T-helper 1 cell treated with Interleukin-12 subunit alpha and Interleukin-12 subunit beta and Interleukin-4 antibody, amounts not matched to agents 30 ng/mL and 1 ng/mL, for 36 hours (primary cell): ENCODE results near the gene LILRB5. TPM values are rescaled to one million over a fixed set of nuclear protein-coding genes. Genes with fewer than 3 reads are reported as not detected.
"Not testable (repeated sequence)": the region's sequence is repeated elsewhere in the genome, so short reads cannot be mapped to it uniquely, and the experiment has no call there.

Experiments used
- intact Hi-C: fragments of 100-400 bp; cut with micrococcal nuclease; formaldehyde crosslinking; loops from one replicate; pipeline ENCODE4 v1.15.1; 2024
- total RNA-seq: library from RNA; stranded (reverse); gene quantifications from 2 replicates; pipeline ENCODE4 v1.2.3, GENCODE V29; 2022

Gene LILRB5
- total RNA-seq, 1 donor from 2014 or later = not detected

DNA sequence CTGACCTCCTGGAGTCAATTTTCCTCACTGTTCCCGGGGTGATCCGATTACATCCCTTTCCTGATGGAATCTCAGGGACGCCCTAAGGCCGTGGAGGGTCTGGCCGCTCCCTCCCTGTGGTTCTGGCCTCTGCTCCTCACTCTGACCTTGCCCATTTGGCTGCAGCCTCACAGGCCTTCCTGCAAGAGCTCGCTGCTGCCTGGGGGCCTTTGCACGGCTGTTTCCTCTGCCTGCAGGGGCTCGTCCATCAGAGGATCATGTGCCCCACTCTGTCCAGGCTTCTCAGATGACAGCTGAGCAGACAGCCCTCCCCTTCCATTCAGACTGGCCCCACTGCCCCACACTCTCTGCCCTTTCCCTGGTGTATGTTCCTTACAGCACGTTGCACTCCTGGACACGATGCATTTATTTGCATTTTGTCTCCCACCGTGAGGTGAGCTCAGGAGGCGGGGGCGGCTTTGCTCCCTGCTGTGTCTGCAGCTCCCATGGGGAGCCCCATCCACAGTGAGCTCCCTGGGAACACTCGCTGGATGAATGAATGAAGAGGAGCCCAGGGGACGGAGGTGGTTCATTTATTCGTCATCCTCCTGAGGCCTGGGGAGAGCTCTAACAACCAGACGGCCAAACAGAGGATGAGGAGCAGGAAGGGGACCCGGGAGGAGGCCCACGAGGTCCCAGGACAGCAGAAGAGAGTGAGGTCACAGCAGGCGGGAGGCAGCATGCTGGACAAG is 39.4 kb downstream of the LILRB5 start:
- intact Hi-C loops = not testable (repeated sequence)

DNA sequence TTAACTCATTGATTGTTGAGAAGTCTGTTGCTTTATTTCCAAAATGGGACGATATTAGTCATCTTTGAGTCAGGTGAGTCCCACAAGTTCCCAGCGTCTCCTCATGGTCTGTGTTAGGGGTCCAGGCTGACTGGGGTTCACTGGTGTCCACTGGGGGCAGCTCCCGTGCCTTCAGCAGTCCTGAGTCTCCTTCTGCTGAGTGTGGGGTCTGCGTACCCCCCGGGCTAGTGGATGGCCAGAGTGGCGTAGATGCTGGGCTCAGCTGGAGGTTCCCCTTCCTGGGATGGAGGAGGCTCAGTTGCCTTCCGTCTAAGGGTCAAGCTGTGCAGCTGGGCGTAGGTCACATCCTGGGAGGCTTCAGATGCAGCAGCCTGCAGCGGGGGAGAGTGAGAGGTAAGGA is 40.2 kb downstream of the LILRB5 start:
- intact Hi-C loops = no loop called here

DNA sequence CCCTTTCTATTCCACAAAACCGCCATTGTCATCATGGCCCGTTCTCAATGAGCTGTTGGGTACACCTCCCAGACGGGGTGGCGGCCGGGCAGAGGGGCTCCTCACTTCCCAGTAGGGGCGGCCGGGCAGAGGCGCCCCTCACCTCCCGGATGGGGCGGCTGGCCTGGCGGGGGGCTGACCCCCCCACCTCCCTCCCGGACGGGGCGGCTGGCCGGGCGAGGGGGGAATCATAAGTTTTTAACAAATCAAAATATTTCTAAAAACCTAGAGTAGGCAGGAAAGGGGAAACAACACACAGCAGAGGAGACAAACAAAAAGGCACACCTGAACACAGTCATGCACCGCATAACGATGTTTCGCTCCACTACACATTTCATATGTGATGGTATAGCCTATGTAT is 42.3 kb downstream of the LILRB5 start:
- intact Hi-C loops = not testable (repeated sequence)

DNA sequence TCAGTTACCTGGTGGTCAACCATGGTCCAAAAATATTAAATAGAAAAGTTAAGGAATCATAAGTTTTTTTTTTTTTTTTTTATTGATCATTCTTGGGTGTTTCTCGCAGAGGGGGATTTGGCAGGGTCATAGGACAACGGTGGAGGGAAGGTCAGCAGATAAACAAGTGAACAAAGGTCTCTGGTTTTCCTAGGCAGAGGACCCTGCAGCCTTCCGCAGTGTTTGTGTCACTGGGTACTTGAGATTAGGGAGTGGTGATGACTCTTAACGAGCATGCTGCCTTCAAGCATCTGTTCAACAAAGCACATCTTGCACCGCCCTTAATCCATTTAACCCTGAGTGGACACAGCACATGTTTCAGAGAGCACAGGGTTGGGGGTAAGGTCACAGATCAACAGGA is 42.9 kb downstream of the LILRB5 start:
- intact Hi-C loops = not testable (repeated sequence)

DNA sequence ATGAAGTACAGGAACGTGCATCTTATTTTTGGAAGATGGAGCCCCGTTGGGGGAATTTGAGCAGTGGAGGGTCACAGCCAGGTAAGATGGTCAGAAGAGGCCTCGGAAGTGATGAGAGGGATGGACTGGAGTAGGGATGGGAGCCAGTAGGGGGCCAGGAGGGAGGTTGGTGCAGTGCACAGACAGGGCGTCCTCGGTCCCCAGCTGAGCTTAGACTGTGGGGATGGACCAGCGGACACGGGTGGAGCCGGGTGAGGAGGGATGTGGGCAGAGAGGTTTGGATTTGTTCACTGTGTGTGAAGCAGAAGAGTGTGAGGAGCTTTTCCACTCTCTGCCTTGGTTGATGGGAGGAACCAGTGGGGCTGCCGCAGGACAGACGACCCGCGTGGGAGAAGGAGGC is 45.8 kb downstream of the LILRB5 start:
- intact Hi-C loops = loop anchor here (2.0 kb wide), 2 partner anchors 20 to 52 kb away; partner anchors contain the start of gene LENG1

DNA sequence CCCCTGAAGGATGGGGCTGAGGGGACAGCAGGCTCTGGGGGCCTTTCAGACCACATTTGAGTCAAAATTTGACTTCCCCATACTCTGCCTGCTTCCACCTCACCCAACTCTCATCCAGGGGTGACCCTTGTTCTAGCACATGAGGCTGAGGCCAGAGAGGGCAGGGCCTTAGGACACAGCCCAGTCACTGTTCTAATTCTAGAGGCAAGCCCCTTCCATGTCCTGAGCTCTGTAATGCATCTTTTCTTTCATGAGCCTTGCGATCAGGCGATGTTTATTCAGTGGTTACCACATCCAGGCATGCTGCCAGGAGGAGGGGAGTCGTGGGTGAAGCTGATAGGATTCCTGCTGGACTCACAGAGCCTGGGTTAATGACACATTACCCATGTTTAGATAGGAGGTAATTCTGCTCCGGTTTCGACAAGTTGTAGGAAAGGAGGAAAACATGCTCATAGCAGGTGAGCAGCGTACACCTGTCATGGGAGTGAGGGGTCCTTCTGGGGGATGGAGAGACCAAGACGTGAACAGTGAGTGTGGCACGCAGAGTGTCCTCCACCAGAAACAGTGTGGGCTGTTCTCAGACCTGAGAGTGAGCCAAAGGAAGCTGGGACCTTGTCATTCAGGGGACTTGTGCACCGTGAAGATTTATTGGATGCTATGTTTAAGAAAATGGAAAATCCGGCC is 47.1 kb downstream of the LILRB5 start:
- intact Hi-C loops = loop anchor here (2.0 kb wide), 3 partner anchors 21 to 51 kb away; partner anchors contain the start of genes LENG1 and MBOAT7

DNA sequence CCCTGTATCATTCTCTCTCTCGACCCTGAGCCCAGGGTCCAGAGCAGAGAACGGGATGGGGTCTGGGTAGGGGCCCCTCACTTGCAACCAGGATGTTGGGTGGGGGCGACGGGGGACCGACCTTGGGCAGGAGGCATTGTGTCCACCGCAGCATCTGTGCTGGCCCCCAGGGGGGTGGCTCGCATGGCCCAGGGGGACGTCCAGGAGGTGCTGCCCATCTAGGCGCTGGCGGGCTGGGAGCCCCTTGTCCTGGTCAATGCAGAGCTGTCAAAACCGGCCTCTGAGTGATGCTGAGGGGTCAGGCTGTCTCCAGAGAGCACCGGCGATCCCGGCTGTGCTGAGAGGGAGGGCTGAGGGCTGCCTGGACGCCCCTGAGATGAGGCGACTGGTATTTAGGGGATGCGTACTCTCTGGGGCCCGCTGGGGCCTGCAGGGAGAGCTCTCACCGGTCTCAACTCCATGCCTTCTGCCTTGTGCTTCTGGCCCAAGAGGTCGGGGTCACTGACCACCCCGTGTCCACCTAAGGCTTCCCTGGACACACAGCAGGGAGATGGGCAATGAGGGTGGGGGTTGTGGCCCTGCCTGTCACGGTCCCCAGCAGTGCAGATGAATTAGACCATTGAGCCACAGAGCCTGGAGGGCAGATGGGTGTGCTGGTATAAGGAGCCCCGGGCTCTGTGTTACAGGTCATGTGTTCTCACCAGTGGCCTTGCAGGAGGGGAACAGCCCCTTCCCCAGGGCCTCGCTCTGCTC is 47.8 kb downstream of the LILRB5 start:
- intact Hi-C loops = loop anchor here (2.0 kb wide), 1 partner anchor 20 kb away; the partner anchor contains the start of gene MBOAT7

DNA sequence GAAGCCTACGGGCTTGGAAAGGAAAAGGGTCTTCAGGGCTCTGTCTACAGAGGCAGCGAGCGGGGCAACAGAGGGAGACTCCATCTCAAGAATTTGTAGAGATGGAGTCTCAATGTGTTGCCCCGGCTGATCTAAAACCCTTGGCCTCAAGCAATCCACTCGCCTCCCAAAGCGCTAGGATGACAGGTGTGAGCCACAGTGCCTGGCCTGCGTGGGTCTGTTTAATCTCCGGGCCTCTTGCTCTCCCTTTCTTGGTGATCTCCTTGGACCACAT is 48.4 kb downstream of the LILRB5 start:
- intact Hi-C loops = loop anchor here (1.0 to 2.0 kb wide), 2 partner anchors 8 to 20 kb away; partner anchors contain the start of genes MBOAT7 and RPS9

DNA sequence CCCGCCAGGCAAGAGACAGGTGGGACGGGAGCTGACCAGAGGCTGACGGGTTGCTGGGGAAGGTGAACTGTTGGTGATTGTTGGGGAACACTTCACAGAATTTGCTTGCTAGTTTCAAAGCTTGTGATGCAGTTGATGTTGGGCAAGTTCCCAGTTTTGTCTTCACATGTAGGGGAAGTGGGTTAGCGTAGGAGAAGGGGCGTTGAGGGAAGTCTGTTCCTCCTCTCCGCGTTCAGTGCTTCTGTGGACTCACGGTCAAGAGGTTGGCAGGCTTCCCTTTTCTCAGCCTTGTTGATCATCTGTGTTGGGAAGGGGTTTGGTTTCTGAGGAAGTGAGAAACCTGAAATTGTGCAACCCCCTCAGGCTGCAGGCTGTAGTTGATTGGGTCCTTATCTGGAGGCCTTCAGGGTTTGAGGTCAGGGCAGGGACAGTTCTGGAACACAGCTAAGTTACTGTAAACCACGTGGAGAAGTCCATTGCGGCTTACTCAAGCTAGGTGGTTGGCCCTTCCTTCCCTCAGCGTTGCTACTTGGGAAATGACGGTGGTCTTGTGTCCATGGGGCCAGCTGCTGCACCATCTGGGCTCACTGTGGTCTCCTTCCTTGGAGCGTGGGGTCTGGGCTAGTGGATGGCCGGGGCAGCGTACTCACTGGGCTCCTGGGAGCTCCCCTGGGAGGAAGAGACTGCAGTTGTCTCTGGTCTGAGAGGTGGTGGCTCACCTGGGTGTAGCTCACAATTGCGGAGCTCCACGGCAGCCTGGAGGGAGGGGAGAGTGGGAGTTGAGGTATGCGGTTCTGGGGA is 48.9 kb downstream of the LILRB5 start:
- intact Hi-C loops = loop anchor here (1.0 to 2.0 kb wide), 2 partner anchors 8 to 19 kb away; partner anchors contain the start of genes MBOAT7 and RPS9

DNA sequence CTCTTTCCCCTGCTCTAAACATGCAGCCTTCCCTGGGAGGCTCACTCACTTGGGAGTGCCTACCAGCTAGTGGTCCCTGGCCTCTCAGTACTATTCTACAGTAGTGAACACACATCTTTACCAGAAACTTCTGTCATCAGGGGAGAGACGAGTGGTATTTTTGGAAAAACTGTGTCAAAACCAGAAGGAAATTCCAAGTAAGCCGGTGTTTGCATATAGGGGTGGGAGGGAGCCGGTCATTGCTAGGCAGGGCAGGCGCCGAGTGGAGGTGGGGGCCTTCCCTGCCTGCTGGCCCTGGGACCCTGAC is 49.4 kb downstream of the LILRB5 start:
- intact Hi-C loops = no loop called here

DNA sequence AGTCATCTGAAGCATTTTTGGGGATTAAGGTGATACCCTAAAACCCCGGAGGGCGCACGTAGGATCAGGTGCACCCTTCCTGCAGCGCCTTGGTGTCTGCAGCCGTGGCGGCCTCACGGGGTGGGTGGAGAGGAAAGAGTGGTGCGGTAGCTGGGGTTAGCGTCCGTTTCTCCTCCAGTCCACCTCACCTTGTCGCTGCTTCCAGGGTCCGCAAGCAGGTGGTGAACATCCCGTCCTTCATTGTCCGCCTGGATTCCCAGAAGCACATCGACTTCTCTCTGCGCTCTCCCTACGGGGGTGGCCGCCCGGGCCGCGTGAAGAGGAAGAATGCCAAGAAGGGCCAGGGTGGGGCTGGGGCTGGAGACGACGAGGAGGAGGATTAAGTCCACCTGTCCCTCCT is 49.9 kb downstream of the LILRB5 start:
- intact Hi-C loops = not testable (repeated sequence)

DNA sequence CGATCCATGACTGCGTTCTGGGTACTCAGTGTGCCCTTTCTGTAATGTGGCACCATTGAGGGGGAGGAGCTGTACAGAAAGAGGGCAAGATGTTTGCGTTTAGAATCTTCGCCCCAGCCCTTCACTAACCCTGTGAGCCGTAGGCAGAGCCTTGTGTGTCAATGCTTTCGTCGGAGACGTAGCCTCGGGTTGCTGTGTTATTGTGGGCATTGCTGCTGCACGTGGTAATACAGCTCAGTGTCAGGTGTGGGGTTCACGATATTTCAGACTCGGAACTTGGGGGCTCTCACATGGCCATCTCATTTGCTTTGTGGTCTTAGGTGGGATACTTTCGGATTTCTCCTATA is 50.3 kb downstream of the LILRB5 start:
- intact Hi-C loops = no loop called here

DNA sequence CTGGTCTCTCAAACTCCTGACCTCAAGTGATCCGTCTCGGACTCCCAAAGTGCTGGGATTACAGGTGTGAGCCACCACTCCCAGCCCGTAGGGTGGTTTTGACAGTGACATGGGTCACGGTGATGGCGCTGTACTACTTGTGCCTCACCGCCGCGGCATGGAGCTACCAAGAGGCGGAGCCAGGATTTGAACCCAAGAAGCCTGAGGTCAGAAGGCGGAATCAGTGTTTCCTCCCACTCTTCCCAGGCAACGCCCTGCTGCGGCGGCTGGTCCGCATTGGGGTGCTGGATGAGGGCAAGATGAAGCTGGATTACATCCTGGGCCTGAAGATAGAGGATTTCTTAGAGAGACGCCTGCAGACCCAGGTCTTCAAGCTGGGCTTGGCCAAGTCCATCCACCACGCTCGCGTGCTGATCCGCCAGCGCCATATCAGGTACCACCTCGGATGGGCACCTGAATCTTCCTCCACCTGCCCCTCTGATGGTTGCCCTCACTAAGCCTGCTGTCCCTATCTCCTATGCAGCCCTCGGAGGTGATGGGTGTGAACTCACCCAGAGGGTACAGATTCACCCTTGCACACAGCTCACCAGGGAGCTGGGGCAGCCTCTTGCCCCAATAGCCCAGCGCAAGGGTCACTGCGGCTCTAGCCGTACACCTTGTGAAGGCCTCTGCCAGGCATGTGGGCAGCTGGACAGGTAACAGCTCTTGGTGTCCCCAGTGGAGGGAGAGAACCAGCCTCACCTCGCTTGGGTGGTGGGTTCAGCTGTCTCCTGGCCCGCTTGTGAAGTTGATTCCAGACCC is 50.8 kb downstream of the LILRB5 start:
- intact Hi-C loops = no loop called here

DNA sequence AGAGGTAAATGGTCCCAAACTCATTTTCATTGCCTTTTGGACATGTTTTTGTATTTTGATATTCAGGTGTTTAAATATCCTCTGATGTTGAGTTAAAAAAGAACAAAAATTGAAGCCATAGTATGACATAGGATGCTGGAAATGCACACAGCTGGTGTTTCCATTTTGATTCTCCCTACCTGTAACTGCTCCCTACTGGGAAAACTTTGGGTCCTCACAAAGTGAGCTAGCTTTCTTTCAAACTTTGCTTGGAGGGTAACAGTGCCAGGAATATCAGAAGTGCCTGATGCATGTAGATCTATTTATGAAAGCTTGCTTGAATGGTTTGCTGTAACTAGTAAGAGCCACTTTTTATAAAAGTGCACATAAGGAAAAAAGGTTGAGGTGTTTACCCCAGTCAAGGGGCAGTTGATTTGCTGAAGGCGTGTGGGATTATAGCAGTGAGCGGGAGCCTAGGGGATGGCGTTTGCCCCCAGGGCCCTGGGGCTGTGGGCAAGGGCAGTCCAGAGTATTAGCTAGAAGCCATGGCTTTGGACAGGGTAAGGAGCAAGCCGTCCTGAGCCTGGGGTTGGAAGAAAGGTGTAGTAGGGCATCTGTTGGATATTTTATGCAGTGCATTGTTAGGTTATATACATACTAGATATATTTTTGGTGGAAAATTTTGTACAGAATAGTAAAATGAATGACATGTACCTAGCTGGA is 52.2 kb downstream of the LILRB5 start:
- intact Hi-C loops = loop anchor here (5.0 kb wide), 1 partner anchor 1437 kb away; the partner anchor contains the start of genes ZNF580 and ZNF581

DNA sequence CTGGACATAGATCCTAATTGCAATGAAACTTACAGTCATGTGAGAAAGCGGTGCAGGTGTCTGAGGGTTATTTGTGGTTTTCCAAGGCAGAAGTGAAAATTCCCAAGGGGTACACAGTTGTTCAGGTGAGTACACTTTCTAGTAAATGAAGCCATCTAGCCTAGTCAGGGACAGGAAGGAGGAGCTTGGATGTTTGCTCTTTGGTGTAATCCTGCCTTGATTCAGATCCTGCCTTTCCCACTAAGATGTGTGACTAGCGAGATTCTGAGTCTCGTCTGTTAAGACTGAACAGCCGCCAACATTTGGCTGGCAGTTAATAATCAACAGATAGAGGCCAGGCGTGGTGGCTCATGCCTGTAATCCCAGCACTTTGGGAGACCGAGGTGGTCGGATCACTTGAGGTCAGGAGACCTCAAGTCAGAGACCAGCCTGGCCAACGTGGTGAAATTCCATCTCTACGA is 53.9 kb downstream of the LILRB5 start:
- intact Hi-C loops = loop anchor here (5.0 kb wide), 1 partner anchor 1439 kb away; the partner anchor contains the start of genes ZNF580 and ZNF581

DNA sequence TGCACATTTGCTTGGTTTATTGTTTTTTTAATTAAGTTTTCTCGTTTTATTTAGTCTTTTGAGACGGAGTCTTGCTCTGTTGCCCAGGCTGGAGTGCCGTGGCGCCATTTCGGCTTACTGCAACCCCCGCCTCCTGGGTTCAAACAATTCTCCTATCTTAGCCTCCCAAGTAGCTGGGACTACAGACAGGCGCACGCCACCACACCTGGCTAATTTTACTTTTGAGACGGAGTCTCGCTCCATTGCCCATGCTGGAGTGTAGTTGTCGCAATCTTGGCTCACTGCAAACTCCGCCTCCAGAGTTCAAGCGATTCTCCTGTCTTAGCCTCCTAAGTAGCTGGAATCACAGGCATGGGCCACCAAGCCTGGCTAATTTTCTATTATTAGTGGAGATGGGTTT is 55.1 kb downstream of the LILRB5 start:
- intact Hi-C loops = loop anchor here (5.0 kb wide), 1 partner anchor 1440 kb away; the partner anchor contains the start of genes ZNF580 and ZNF581

DNA sequence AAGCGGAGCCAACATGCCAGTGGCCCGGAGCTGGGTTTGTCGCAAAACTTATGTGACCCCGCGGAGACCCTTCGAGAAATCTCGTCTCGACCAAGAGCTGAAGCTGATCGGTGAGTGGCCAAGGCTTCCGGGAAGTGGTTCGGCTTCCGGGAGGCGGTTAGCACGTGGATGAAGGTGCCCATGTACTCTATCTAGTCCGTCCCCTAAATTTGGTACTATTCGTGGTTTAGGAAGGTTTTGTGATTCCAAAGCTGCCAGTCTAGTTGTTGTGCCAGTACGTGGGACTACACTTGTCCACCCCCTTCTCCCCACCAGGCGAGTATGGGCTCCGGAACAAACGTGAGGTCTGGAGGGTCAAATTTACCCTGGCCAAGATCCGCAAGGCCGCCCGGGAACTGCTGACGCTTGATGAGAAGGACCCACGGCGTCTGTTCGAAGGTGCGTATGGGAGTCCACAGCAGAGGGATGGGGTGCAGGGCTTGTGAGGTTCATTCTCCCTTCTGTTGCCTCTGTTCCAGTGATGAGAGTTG is 55.8 kb downstream of the LILRB5 start:
- intact Hi-C loops = loop anchor here (5.0 kb wide), 1 partner anchor 1441 kb away; the partner anchor contains the start of genes ZNF580 and ZNF581
